Urinary bladder (tissue), 4 donors: ENCODE data around the gene ZNF778. TPM values are rescaled to one million over a fixed set of nuclear protein-coding genes. Genes with fewer than 3 reads are reported as not detected.
"Not testable (repeated sequence)": the region's sequence is repeated elsewhere in the genome, so short reads cannot be mapped to it uniquely, and the experiment has no call there.

Source experiments
- DNase-seq: peaks from one replicate; pipeline ENCODE4 v3.0.0-alpha.2; 2015; ENCODE audit errors: extremely low spot score
- H3K27ac ChIP-seq: one replicate; pipeline ENCODE4 v1.5.1; 2013; ENCODE audit warnings: low read depth, mild to moderate bottlenecking, moderate library complexity
- H3K36me3 ChIP-seq: one replicate; pipeline ENCODE4 v1.6.1; 2013; ENCODE audit warnings: mild to moderate bottlenecking, moderate library complexity; ENCODE audit not compliant: insufficient read depth
- H3K4me1 ChIP-seq: one replicate; pipeline ENCODE4 v1.6.1; 2013; ENCODE audit warnings: mild to moderate bottlenecking, moderate library complexity; ENCODE audit not compliant: insufficient read depth
- H3K4me3 ChIP-seq: one replicate; pipeline ENCODE4 v1.5.1; 2013; ENCODE audit warnings: low read depth, low read length
- WGBS: extraction: QIAGEN DNeasy Blood & Tissue Kit; methylation state at CpG from one replicate; pipeline ENCODE4 v1.1.7; 2013; 5-methylcytosine and 5-hydroxymethylcytosine counted together
- polyA plus RNA-seq: library from polyadenylated mRNA; stranded (reverse); fragments of 200-250 nt; gene quantifications from one replicate; pipeline ENCODE4 v1.2.3, GENCODE V29; 2013
- total RNA-seq: library from RNA; depleted of rRNA; stranded (reverse); fragments of >200 nt; gene quantifications from one replicate; pipeline ENCODE4 v1.2.3, GENCODE V29; 2014
- donor health status: healthy with polysubstance abuse.
- donor health status: healthy.

The ZNF778 gene
- total and polyA plus RNA-seq, 2 donors: 5.1 to 9.5 TPM

- H3K27ac ChIP-seq, H3K4me3 ChIP-seq, H3K4me1 ChIP-seq, H3K36me3 ChIP-seq, DNase-seq: not testable (repeated sequence)
- 92% methylated on average over 20 of the region's 20 CpGs for WGBS
Measured at GRCh38 chr16:89186593-89187031, 30.9 kb upstream of the ZNF778 start.

GRCh38 chr16:89187032-89187769 is 30.3 kb upstream of the ZNF778 start:
- DNase-seq: no peak

GRCh38 chr16:89187770-89188392 is 29.6 kb upstream of the ZNF778 start:
- DNase-seq: no peak
- Histone ChIP-seq H3K36me3 (no peaks in the 10 kb centered on the region), H3K27ac (no peak overlapping the region), H3K4me3 (no peak overlapping the region), H3K4me1 (no peaks in the 10 kb centered on the region)
- 69% methylated on average over 19 of the region's 19 CpGs for WGBS

More at GRCh38 chr16:89187032-89187769, 30.3 kb upstream of the ZNF778 start:
- no peak overlapping the region for H3K4me3 ChIP-seq
- no peaks in the 10 kb centered on the region for H3K36me3 ChIP-seq
- no peaks in the 10 kb centered on the region for H3K4me1 ChIP-seq
- H3K27ac ChIP-seq: no peak overlapping the region
- 69% methylated on average over 19 of the region's 19 CpGs for WGBS

GRCh38 chr16:89188471-89189357 is 28.8 kb upstream of the ZNF778 start:
- 95% methylated on average over 25 of the region's 25 CpGs for WGBS
- DNase-seq, H3K36me3 ChIP-seq, H3K27ac ChIP-seq, H3K4me1 ChIP-seq, H3K4me3 ChIP-seq: not testable (repeated sequence)

GRCh38 chr16:89189358-89190025 is 28.0 kb upstream of the ZNF778 start:
- H3K4me1 ChIP-seq: no peaks in the 10 kb centered on the region
- H3K27ac ChIP-seq: no peak overlapping the region
- DNase-seq: no peak
- H3K36me3 ChIP-seq: no peaks in the 10 kb centered on the region
- no peak overlapping the region for H3K4me3 ChIP-seq
- 66% methylated on average over 14 of the region's 14 CpGs for WGBS

- Histone ChIP-seq H3K4me1 (no peaks in the 10 kb centered on the region), H3K36me3 (no peaks in the 10 kb centered on the region), H3K4me3 (no peak overlapping the region), H3K27ac (no peak overlapping the region)
- DNase-seq: no peak
- WGBS: 70% methylated on average over 28 of the region's 28 CpGs
Measured at GRCh38 chr16:89190150-89190958, 27.1 kb upstream of the ZNF778 start.

- Histone ChIP-seq H3K4me1 (no peaks in the 10 kb centered on the region), H3K27ac (no peak overlapping the region), H3K4me3 (no peak overlapping the region), H3K36me3 (no peaks in the 10 kb centered on the region)
- DNase-seq: no peak
- WGBS: 51% methylated on average over 44 of the region's 44 CpGs
Measured at GRCh38 chr16:89191033-89191900, 26.2 kb upstream of the ZNF778 start.

GRCh38 chr16:89191901-89192185 is 25.7 kb upstream of the ZNF778 start:
- no peaks in the 10 kb centered on the region for H3K36me3 ChIP-seq
- WGBS: 4% methylated on average over 19 of the region's 19 CpGs
- no peaks in the 10 kb centered on the region for H3K4me1 ChIP-seq
- H3K4me3 ChIP-seq: peak overlapping the region; percentile 26
- H3K27ac ChIP-seq: no peak overlapping the region
- no peak for DNase-seq

GRCh38 chr16:89192186-89192955 is 25.1 kb upstream of the ZNF778 start:
- not testable (repeated sequence) for H3K27ac ChIP-seq
- WGBS: 2% methylated on average over 63 of the region's 63 CpGs
- H3K4me3 ChIP-seq: peak overlapping the region; percentile 26

GRCh38 chr16:89192956-89193575 is 24.4 kb upstream of the ZNF778 start:
- no peak overlapping the region for H3K27ac ChIP-seq
- WGBS: 6% methylated on average over 39 of the region's 39 CpGs
- DNase-seq: no peak
- H3K36me3 ChIP-seq: no peaks in the 10 kb centered on the region
- no peaks in the 10 kb centered on the region for H3K4me1 ChIP-seq
- no peak overlapping the region for H3K4me3 ChIP-seq

More at GRCh38 chr16:89192186-89192955, 25.1 kb upstream of the ZNF778 start:
- not testable (repeated sequence) for DNase-seq, H3K4me1 ChIP-seq, H3K36me3 ChIP-seq

GRCh38 chr16:89193576-89194293 is 23.8 kb upstream of the ZNF778 start:
- Histone ChIP-seq H3K4me3 (no peak overlapping the region), H3K4me1 (no peaks in the 10 kb centered on the region), H3K36me3 (no peaks in the 10 kb centered on the region), H3K27ac (no peak overlapping the region)
- WGBS: 66% methylated on average over 38 of the region's 38 CpGs
- DNase-seq: no peak
